Caco-2 (cell line): Measurements from ENCODE around the gene PRSS22. TPM values are rescaled to one million over a fixed set of nuclear protein-coding genes. Genes with fewer than 3 reads are reported as not detected.
"Not testable (repeated sequence)": the region's sequence is repeated elsewhere in the genome, so short reads cannot be mapped to it uniquely, and the experiment has no call there.

ENCODE experiments used
- Bru-seq: library from RNA; stranded (reverse); fragments of 400-500 nt; gene quantifications from one replicate; lab custom pipeline; 2021; lab: Mats Ljungman, UMichigan
- BruChase-seq, 2 experiments: library from RNA; stranded (reverse); fragments of 400-500 nt; gene quantifications; one replicate each; lab custom pipeline; 2021; lab: Mats Ljungman, UMichigan
- BruUV-seq: library from RNA; stranded (reverse); fragments of 400-500 nt; replicated peaks from 2 replicates; lab custom pipeline; 2021; lab: Mats Ljungman, UMichigan
- CTCF ChIA-PET: fragments of 300-600 bp; sonication (Branson Sonifier 250); formaldehyde crosslinking; loops from one replicate; lab custom pipeline; 2022; ENCODE audit warnings: antibody characterized with exemption; lab: Charles Lee
- POLR2A ChIA-PET: fragments of 300-600 bp; sonication (Branson Sonifier 250); formaldehyde crosslinking; loops from one replicate; lab custom pipeline; 2022; ENCODE audit warnings: antibody characterized with exemption; lab: Charles Lee
- DNase-seq, 2 experiments: peaks; one replicate each; pipeline versions ENCODE4 v3.0.0 to v3.0.0-alpha.2; 2020 to 2022
- H3K27me3 ChIP-seq: replicated peaks from 2 replicates; pipeline ENCODE4 v1.6.0; 2011; ENCODE audit warnings: low read length; ENCODE audit not compliant: control insufficient read depth, insufficient read depth
- H3K36me3 ChIP-seq: 2 replicates; pipeline ENCODE4 v1.5.1; 2011; ENCODE audit warnings: low read length; ENCODE audit not compliant: control insufficient read depth, insufficient read depth
- H3K4me1 ChIP-seq: fragments of 250-450 bp; sonication (Bioruptor Pico); 2 replicates; pipeline ENCODE4 v1.5.1; 2020; ENCODE audit warnings: mild to moderate bottlenecking
- H3K4me3 ChIP-seq: 2 replicates; pipeline ENCODE4 v1.5.1; 2011; ENCODE audit warnings: low read depth, mild to moderate bottlenecking, control low read depth, low read length
- H3K9me3 ChIP-seq: fragments of 250-450 bp; sonication (Bioruptor Pico); 2 replicates; pipeline ENCODE4 v1.5.1; 2020; ENCODE audit warnings: mild to moderate bottlenecking, moderate library complexity
- H3K27ac Mint-ChIP-seq: one replicate; pipeline ENCODE4 v1.8.0; 2022; ENCODE audit warnings: mixed read lengths; ENCODE audit not compliant: unreplicated experiment
- H3K27me3 Mint-ChIP-seq: one replicate; pipeline ENCODE4 v1.8.0; 2022; ENCODE audit warnings: mixed read lengths; ENCODE audit not compliant: insufficient read depth, unreplicated experiment
- H3K36me3 Mint-ChIP-seq: one replicate; pipeline ENCODE4 v1.8.0; 2022; ENCODE audit warnings: mild to moderate bottlenecking, mixed read lengths; ENCODE audit not compliant: insufficient read depth, unreplicated experiment
- H3K4me1 Mint-ChIP-seq: one replicate; pipeline ENCODE4 v1.8.0; 2022; ENCODE audit warnings: low read depth, mixed read lengths; ENCODE audit not compliant: unreplicated experiment
- H3K4me3 Mint-ChIP-seq: one replicate; pipeline ENCODE4 v1.8.0; 2022; ENCODE audit warnings: mild to moderate bottlenecking, moderate library complexity, mixed read lengths; ENCODE audit not compliant: unreplicated experiment
- H3K9me3 Mint-ChIP-seq: one replicate; pipeline ENCODE4 v1.8.0; 2022; ENCODE audit warnings: mixed read lengths; ENCODE audit not compliant: unreplicated experiment
- CTCF ChIP-seq, 2 experiments: fragments of 200-600 bp in 1 of 2; IDR thresholded peaks; 1 replicate in 1 of 2; 2 replicates in 1 of 2; pipeline versions ENCODE4 v1.5.1 to v1.8.0; 2011 to 2022; ENCODE audit warnings: antibody characterized with exemption in 1 of 2, control low read depth in 1 of 2, inconsistent platforms in 1 of 2, low read depth in 1 of 2, low read length in 1 of 2, mild to moderate bottlenecking in 1 of 2, moderate library complexity in 1 of 2; ENCODE audit not compliant: insufficient read depth in 1 of 2, severe bottlenecking in 1 of 2, unreplicated experiment in 1 of 2
- intact Hi-C: fragments of 100-400 bp; cut with micrococcal nuclease; formaldehyde crosslinking; loops from one replicate; pipeline ENCODE4 v1.10.0; 2022; ENCODE audit not compliant: unreplicated experiment
- long read RNA-seq: library from polyadenylated mRNA; stranded (forward); transcript quantifications from one replicate; pipeline ENCODE4 v2.0.0, GENCODE V29; 2022
- total RNA-seq: library from RNA; stranded (reverse); gene quantifications from 2 replicates; pipeline ENCODE4 v1.2.3, GENCODE V29; 2022

Gene PRSS22, protein sequence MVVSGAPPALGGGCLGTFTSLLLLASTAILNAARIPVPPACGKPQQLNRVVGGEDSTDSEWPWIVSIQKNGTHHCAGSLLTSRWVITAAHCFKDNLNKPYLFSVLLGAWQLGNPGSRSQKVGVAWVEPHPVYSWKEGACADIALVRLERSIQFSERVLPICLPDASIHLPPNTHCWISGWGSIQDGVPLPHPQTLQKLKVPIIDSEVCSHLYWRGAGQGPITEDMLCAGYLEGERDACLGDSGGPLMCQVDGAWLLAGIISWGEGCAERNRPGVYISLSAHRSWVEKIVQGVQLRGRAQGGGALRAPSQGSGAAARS
- total RNA-seq (131 TPM in 2 replicates), Bru-seq, nascent RNA (percentile 91 among the genes with signal in this experiment), BruChase-seq, experiment 1, labeled RNA remaining after a 2-hour chase (percentile 92 among the genes with signal in this experiment), BruChase-seq, experiment 2, labeled RNA remaining after a 6-hour chase (percentile 94 among the genes with signal in this experiment)
- long read RNA-seq, transcript PRSS22-206 (3 exons, 1,157 nt) = minor isoform, 6 of 84 reads
- long read RNA-seq, transcript PRSS22-201 (6 exons, 1,386 nt) = major isoform, 40 of 84 reads
- long read RNA-seq, partial matches to known transcripts = 14 of 84 reads
- long read RNA-seq, other reads (novel, unspliced or antisense) = 24 of 84 reads

- BruUV-seq = TSS peak; percentile 77
- Mint-ChIP-seq H3K36me3 (peaks cover 58% of the 10 kb centered on the region), H3K27ac (peak within 1 kb of the TSS; percentile 79), H3K4me3 (peak within 1 kb of the TSS; percentile 84), H3K27me3 (no peaks in the 10 kb centered on the region), H3K4me1 (peaks cover 7% of the 10 kb centered on the region), H3K9me3 (peaks cover 12% of the 10 kb centered on the region)
- H3K4me3 ChIP-seq = peak within 1 kb of the TSS; percentile 66
- TF ChIP-seq CTCF (IDR thresholded peaks at IDR 0.05; ENCODE audit: insufficient read depth in 1 of 2, low read depth in 1 of 2, low read length in 1 of 2, severe bottlenecking in 1 of 2, unreplicated experiment in 1 of 2) = no peak
- ChIA-PET POLR2A (interaction anchor here (0.5 to 1.0 kb wide), 2 partner anchors 60 to 80 kb away, joined by 4 read pairs; no protein-coding TSS in a partner anchor), CTCF (interaction anchor here (0.6 to 2.1 kb wide), 4 partner anchors 11 to 112 kb away, joined by 4 to 11 read pairs (median 6); partner anchors contain the start of gene FLYWCH2)
- H3K36me3 ChIP-seq = peaks cover 18% of the 10 kb centered on the region
- intact Hi-C loops = loop anchor here (1.0 to 5.0 kb wide), 3 partner anchors 11 to 105 kb away; partner anchors contain the start of gene SRRM2
- no peaks in the 10 kb centered on the region for H3K27me3 ChIP-seq
- peak; percentile 91 to 93 for DNase-seq
- peaks cover 10% of the 10 kb centered on the region; the same call in 1 of the 2 replicates for H3K4me1 ChIP-seq
- H3K9me3 ChIP-seq = peaks cover 15% of the 10 kb centered on the region
Observed at GRCh38 chr16:2857451-2858244, at the start of gene PRSS22. PRSS22 (minus strand) TSS chr16:2858170; CDS start chr16:2858104, 66 bp downstream.

- intact Hi-C loops, POLR2A ChIA-PET, H3K27me3 Mint-ChIP-seq, H3K4me1 ChIP-seq, H3K9me3 Mint-ChIP-seq, H3K36me3 ChIP-seq, BruUV-seq, H3K4me3 ChIP-seq, H3K4me1 Mint-ChIP-seq, H3K27me3 ChIP-seq, H3K9me3 ChIP-seq, H3K27ac Mint-ChIP-seq: not testable (repeated sequence)
- peak in 1 of 2 experiments; percentile 33 for TF ChIP-seq CTCF (IDR thresholded peaks at IDR 0.05; ENCODE audit: insufficient read depth in 1 of 2, low read depth in 1 of 2, low read length in 1 of 2, severe bottlenecking in 1 of 2, unreplicated experiment in 1 of 2)
- Mint-ChIP-seq H3K36me3 (peaks cover 33% of the 10 kb centered on the region), H3K4me3 (peak overlapping the region; percentile 92)
- peak; percentile 58 to 64 for DNase-seq
- CTCF ChIA-PET = interaction anchor here (0.9 to 1.7 kb wide), 3 partner anchors 20 to 130 kb away, joined by 3 to 16 read pairs (median 4); partner anchors contain the start of gene FLYWCH2
Observed at GRCh38 chr16:2907084-2907753, 49.2 kb upstream of the PRSS22 start.
